H1 (cell line): ENCODE measurements around the gene PHOSPHO1. TPM values are rescaled to one million over a fixed set of nuclear protein-coding genes. Genes with fewer than 3 reads are reported as not detected.
A peak's percentile ranks its signal among the peaks of the same experiment; 100 is the strongest.

Experiments
- CTCF ChIA-PET: fragments of 300-600 bp; sonication (Branson Sonifier 250); formaldehyde crosslinking; loops from one replicate; lab custom pipeline; 2021; ENCODE audit not compliant: partially characterized antibody; lab: Charles Lee
- POLR2A ChIA-PET: fragments of 300-600 bp; sonication (Branson Sonifier 250); formaldehyde crosslinking; loops from one replicate; lab custom pipeline; 2021; ENCODE audit warnings: inconsistent platforms; ENCODE audit not compliant: partially characterized antibody; lab: Charles Lee
- DNase-seq, 2 experiments: peaks; one replicate each; pipeline versions ENCODE4 v3.0.0 to v3.0.0-alpha.2; 2010 to 2022; ENCODE audit warnings: low spot score in 2 of 2, low read depth in 1 of 2, mixed read lengths in 1 of 2
- FAIRE-seq: peaks from 2 replicates; lab custom pipeline; 2011; peaks lifted over from hg19 to GRCh38; lab: Jason Lieb, UNC
- H2AFZ ChIP-seq: 2 replicates; pipeline ENCODE4 v1.8.1; 2012; ENCODE audit warnings: low read length, inconsistent platforms
- H2AK5ac ChIP-seq: 2 replicates; pipeline ENCODE4 v1.6.1; 2013; ENCODE audit warnings: low read depth, low read length
- H2BK120ac ChIP-seq: replicated peaks from 2 replicates; pipeline ENCODE3; 2013; ENCODE audit warnings: low read depth, low read length, inconsistent platforms
- H2BK12ac ChIP-seq: 2 replicates; pipeline ENCODE4 v1.6.1; 2013; ENCODE audit warnings: low read depth, low read length
- H2BK15ac ChIP-seq: 2 replicates; pipeline ENCODE4 v1.6.1; 2013; ENCODE audit warnings: low read length
- H2BK20ac ChIP-seq: 2 replicates; pipeline ENCODE4 v1.6.1; 2013; ENCODE audit warnings: low read length
- H2BK5ac ChIP-seq: 2 replicates; pipeline ENCODE4 v1.6.1; 2013; ENCODE audit warnings: low read depth, low read length
- H3K14ac ChIP-seq: 2 replicates; pipeline ENCODE4 v1.6.1; 2013; ENCODE audit warnings: inconsistent platforms; ENCODE audit not compliant: insufficient read length
- H3K18ac ChIP-seq: 2 replicates; pipeline ENCODE4 v1.6.1; 2013; ENCODE audit warnings: low read length; ENCODE audit errors: extremely low read depth
- H3K23ac ChIP-seq: 2 replicates; pipeline ENCODE4 v1.6.1; 2013; ENCODE audit warnings: inconsistent platforms; ENCODE audit not compliant: insufficient read length
- H3K23me2 ChIP-seq: 2 replicates; pipeline ENCODE4 v1.6.1; 2013; ENCODE audit warnings: low read depth, low read length
- H3K27ac ChIP-seq: 2 replicates; pipeline ENCODE4 v1.6.1; 2011; ENCODE audit warnings: low read depth, low read length, inconsistent platforms
- H3K27me3 ChIP-seq, 4 experiments: replicated peaks in 1 of 4; 1 replicate in 1 of 4; 2 replicates in 3 of 4; pipeline versions ENCODE4 v1.6.1 to v1.8.1; 2011 to 2013; ENCODE audit warnings: low read length in 3 of 4, mild to moderate bottlenecking in 3 of 4, inconsistent platforms in 2 of 4, mixed read lengths in 2 of 4, moderate library complexity in 1 of 4; ENCODE audit not compliant: control insufficient read depth in 3 of 4, insufficient read depth in 3 of 4; ENCODE audit errors: extremely low read depth in 1 of 4
- H3K36me3 ChIP-seq, 4 experiments: 2 replicates each; pipeline versions ENCODE4 v1.6.1 to v1.8.1; 2011 to 2013; ENCODE audit warnings: mild to moderate bottlenecking in 4 of 4, low read length in 3 of 4, moderate library complexity in 2 of 4, control low read depth in 1 of 4, inconsistent platforms in 1 of 4; ENCODE audit not compliant: insufficient read depth in 4 of 4, control insufficient read depth in 2 of 4
- H3K4ac ChIP-seq: replicated peaks from 2 replicates; pipeline ENCODE3; 2013; ENCODE audit warnings: low read length, low read depth, mixed read lengths, inconsistent platforms; ENCODE audit not compliant: insufficient read length
- H3K4me1 ChIP-seq, 4 experiments: replicated peaks in 1 of 4; 1 replicate in 1 of 4; 2 replicates in 3 of 4; pipeline versions ENCODE4 v1.6.1 to v1.8.1; 2011 to 2013; ENCODE audit warnings: low read length in 3 of 4, inconsistent platforms in 2 of 4, mixed read lengths in 1 of 4; ENCODE audit not compliant: insufficient read depth in 4 of 4, control insufficient read depth in 3 of 4
- H3K4me2 ChIP-seq, 2 experiments: 2 replicates each; pipeline versions ENCODE4 v1.6.1 to v1.8.1; 2011 to 2013; ENCODE audit warnings: low read depth in 2 of 2, low read length in 2 of 2, control low read depth in 1 of 2, inconsistent platforms in 1 of 2, mild to moderate bottlenecking in 1 of 2; ENCODE audit not compliant: insufficient read depth in 1 of 2
- H3K4me3 ChIP-seq, 4 experiments: fragments of 200-600, 300-600 bp in 1 of 4; sonication (generic), shearing (Covaris generic), sonication (Bioruptor Twin) in 1 of 4; 2 replicates each; pipeline versions ENCODE4 v1.5.1 to v1.8.1; 2011 to 2016; ENCODE audit warnings: low read length in 4 of 4, low read depth in 3 of 4, control low read depth in 2 of 4, inconsistent platforms in 2 of 4, mild to moderate bottlenecking in 2 of 4, mixed read lengths in 1 of 4, moderate library complexity in 1 of 4; ENCODE audit not compliant: insufficient read depth in 2 of 4; ENCODE audit errors: extremely low read depth in 1 of 4
- H3K56ac ChIP-seq: replicated peaks from 2 replicates; pipeline ENCODE3; 2013; ENCODE audit warnings: low read depth, mild to moderate bottlenecking, mixed read lengths, low read length, inconsistent platforms; ENCODE audit not compliant: insufficient read length
- H3K79me1 ChIP-seq: 2 replicates; pipeline ENCODE4 v1.6.1; 2013; ENCODE audit warnings: low read depth, low read length, control low read depth
- H3K79me2 ChIP-seq, 2 experiments: 2 replicates each; pipeline versions ENCODE4 v1.6.1 to v1.8.1; 2012 to 2013; ENCODE audit warnings: low read length in 2 of 2, mild to moderate bottlenecking in 2 of 2, inconsistent platforms in 1 of 2; ENCODE audit not compliant: insufficient read depth in 2 of 2, control insufficient read depth in 1 of 2
- H3K9ac ChIP-seq, 4 experiments: replicated peaks in 1 of 4; 1 replicate in 1 of 4; 2 replicates in 3 of 4; pipeline versions ENCODE4 v1.6.1 to v1.8.1; 2011 to 2013; ENCODE audit warnings: low read depth in 3 of 4, low read length in 3 of 4, control low read depth in 2 of 4, mild to moderate bottlenecking in 2 of 4, moderate library complexity in 2 of 4, inconsistent platforms in 1 of 4; ENCODE audit errors: extremely low read depth in 1 of 4
- H3K9me3 ChIP-seq, 2 experiments: 2 replicates each; pipeline versions ENCODE4 v1.6.1 to v1.8.1; 2012 to 2013; ENCODE audit warnings: mild to moderate bottlenecking in 2 of 2, moderate library complexity in 2 of 2, control low read depth in 1 of 2, inconsistent platforms in 1 of 2, low read depth in 1 of 2, low read length in 1 of 2, mixed read lengths in 1 of 2; ENCODE audit not compliant: insufficient read depth in 2 of 2
- H4K20me1 ChIP-seq, 2 experiments: replicated peaks in 1 of 2; 2 replicates each; pipeline versions ENCODE3 to v1.8.1; 2011 to 2013; ENCODE audit warnings: inconsistent platforms in 2 of 2, low read length in 2 of 2, mild to moderate bottlenecking in 1 of 2; ENCODE audit not compliant: insufficient read depth in 2 of 2, control insufficient read depth in 1 of 2
- H4K5ac ChIP-seq: 2 replicates; pipeline ENCODE4 v1.6.1; 2013; ENCODE audit warnings: low read length, low read depth, mixed read lengths, inconsistent platforms; ENCODE audit not compliant: insufficient read length
- H4K8ac ChIP-seq: 2 replicates; pipeline ENCODE4 v1.8.0; 2013; ENCODE audit warnings: mild to moderate bottlenecking, moderate library complexity, low read length, inconsistent platforms; ENCODE audit not compliant: insufficient read depth; ENCODE audit errors: extremely low read depth
- H4K91ac ChIP-seq: replicated peaks from 2 replicates; pipeline ENCODE3; 2013; ENCODE audit warnings: low read length, mixed read lengths, inconsistent platforms; ENCODE audit not compliant: insufficient read length
- BCL11A ChIP-seq, 2 experiments: IDR thresholded peaks; one replicate each; pipeline ENCODE4 v1.6.1; 2011; ENCODE audit warnings: low read depth in 2 of 2, low read length in 2 of 2, mild to moderate bottlenecking in 2 of 2
- JUN ChIP-seq: IDR thresholded peaks from 2 replicates; pipeline ENCODE4 v1.6.1; 2011; ENCODE audit warnings: low read depth, mild to moderate bottlenecking, improper control_type of control experiment, low read length
- RFX5 ChIP-seq: IDR thresholded peaks from 2 replicates; pipeline ENCODE4 v1.6.1; 2011; ENCODE audit warnings: low read depth, low read length, improper control_type of control experiment, borderline replicate concordance
- WGBS, 2 experiments: shearing (Covaris generic) in 1 of 2; methylation state at CpG; one replicate each; pipeline versions ENCODE4 v1.1.6 to v1.1.7; 2013 to 2015; ENCODE audit warnings: low lambda C conversion rate in 2 of 2, mixed read lengths in 2 of 2, inconsistent platforms in 1 of 2, low coverage in 1 of 2, missing lambda C conversion rate in 1 of 2; ENCODE audit not compliant: insufficient replicate concordance in 2 of 2, insufficient coverage in 1 of 2, insufficient read length in 1 of 2; ENCODE audit errors: extremely low coverage in 1 of 2, missing lambda C conversion rate in 1 of 2; 5-methylcytosine and 5-hydroxymethylcytosine counted together
- polyA plus RNA-seq, 7 experiments: library from polyadenylated mRNA; depleted of rRNA in 3 of 7; stranded (reverse) in 5 of 7; unstranded in 2 of 7; fragments of >200 nt in 5 of 7; fragments of 200-250 nt in 2 of 7; gene quantifications; 1 replicate in 5 of 7; 2 replicates in 1 of 7; 4 replicates in 1 of 7; pipeline versions ENCODE4 v1.2.1 to v1.2.3, GENCODE V29; 2011 to 2013; ENCODE audit warnings: missing spikeins in 2 of 7, mixed read lengths in 2 of 7
- total RNA-seq: library from RNA; stranded (reverse); fragmentation: NEBNext Ultra II Directional; extraction: Animal tissue kit (Norgen Biotek cat#: 25700); gene quantifications from 2 replicates; pipeline ENCODE4 v1.2.1, GENCODE V29; 2021

The PHOSPHO1 gene
- total and polyA plus RNA-seq, 2 of the 8 experiments (the other 6 are each of a cell fraction or from before 2014, with no cell fraction given) = 0.34 to 0.45 TPM

DNA sequence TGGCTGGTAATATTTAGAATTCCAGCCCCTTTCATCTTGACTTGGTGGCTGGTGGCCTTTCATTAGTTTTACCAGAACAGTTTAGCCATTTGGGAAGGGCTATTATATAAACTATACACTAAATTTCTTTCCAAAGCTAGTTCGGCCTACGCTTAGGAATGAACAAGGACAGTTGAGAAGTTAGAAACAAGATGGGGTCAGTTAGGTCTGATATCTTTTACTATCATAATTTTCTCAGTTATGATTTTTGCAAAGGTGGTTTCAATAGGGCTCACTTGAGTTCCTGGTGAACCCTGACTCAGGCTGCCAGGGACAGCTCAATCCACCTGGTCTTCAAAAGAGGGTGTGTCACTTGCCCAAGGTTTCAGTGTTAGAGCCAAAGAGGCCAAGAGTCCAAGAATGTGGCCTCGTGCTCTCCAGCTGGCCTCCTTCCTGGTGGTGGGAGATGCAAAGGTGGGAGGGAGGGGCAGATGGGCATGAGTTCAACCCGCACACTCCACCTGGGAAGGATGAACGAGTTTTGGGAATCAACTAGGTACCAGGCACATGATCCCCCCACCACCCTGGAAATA, 4.0 kb upstream of the PHOSPHO1 start:
- CTCF ChIA-PET = interaction anchor here (1.0 to 2.2 kb wide), 3 partner anchors 8 to 16 kb away, joined by 3 to 7 read pairs (median 4); no protein-coding TSS in a partner anchor
- no peak for FAIRE-seq

More for the DNA sequence above, 4.0 kb upstream of the PHOSPHO1 start:
- H3K27ac ChIP-seq = no peak overlapping the region
- no peak overlapping the region for H3K4me3 ChIP-seq
- no peak overlapping the region for H4K5ac ChIP-seq
- H2AFZ ChIP-seq = no peak overlapping the region
- H2BK15ac ChIP-seq = no peak overlapping the region
- no peak overlapping the region for H2AK5ac ChIP-seq
- no peak overlapping the region for H3K23ac ChIP-seq
- no peak overlapping the region for H2BK5ac ChIP-seq
- no peak overlapping the region for H3K14ac ChIP-seq
- H3K9ac ChIP-seq = no peak overlapping the region
- 85% methylated on average over 5 of the region's 5 CpGs; no CpG with 5 or more reads in 1 of the 2 experiments for WGBS, 2 experiments
- H3K18ac ChIP-seq = no peak overlapping the region
- H4K8ac ChIP-seq = no peak overlapping the region
- no peak overlapping the region for H3K56ac ChIP-seq
- no peak for TF ChIP-seq BCL11A (IDR thresholded peaks at IDR 0.05; ENCODE audit: low read depth in 2 of 2, low read length in 2 of 2)
- no peak for TF ChIP-seq JUN
- TF ChIP-seq RFX5 = no peak
- H3K79me2 ChIP-seq = no peaks in the 10 kb centered on the region
- peaks cover 13% of the 10 kb centered on the region for H3K23me2 ChIP-seq
- no peak for DNase-seq
- H3K4me2 ChIP-seq = no peak overlapping the region
- H3K79me1 ChIP-seq = no peaks in the 10 kb centered on the region
- no peaks in the 10 kb centered on the region for H3K36me3 ChIP-seq
- H4K20me1 ChIP-seq = no peaks in the 10 kb centered on the region
- peak overlapping the region; percentile 68 for H4K91ac ChIP-seq
- H3K4me1 ChIP-seq = peaks cover 2 to 7% (median 4%) of the 10 kb centered on the region in 4 experiments; a peak in 5 of 7 replicates
- no peak overlapping the region for H2BK120ac ChIP-seq
- POLR2A ChIA-PET = interaction anchor here (0.5 kb wide), 1 partner anchor 446 kb away, joined by 3 read pairs; no protein-coding TSS in a partner anchor
- peaks cover 6 to 19% (median 16%) of the 10 kb centered on the region in 4 experiments; a peak in 6 of 7 replicates for H3K27me3 ChIP-seq
- H2BK12ac ChIP-seq = peak overlapping the region; percentile 75; the same call in 1 of the 2 replicates
- no peaks in the 10 kb centered on the region for H3K9me3 ChIP-seq
- H3K4ac ChIP-seq = no peak overlapping the region
- no peak overlapping the region for H2BK20ac ChIP-seq
